OCI-M1 (cell line): Measurements from ENCODE around the gene FRMPD2.

Source experiments
- DNase-seq: peaks from one replicate; lab custom pipeline; 2025; lab: John Stamatoyannopoulos, UW

FRMPD2 gene

DNA sequence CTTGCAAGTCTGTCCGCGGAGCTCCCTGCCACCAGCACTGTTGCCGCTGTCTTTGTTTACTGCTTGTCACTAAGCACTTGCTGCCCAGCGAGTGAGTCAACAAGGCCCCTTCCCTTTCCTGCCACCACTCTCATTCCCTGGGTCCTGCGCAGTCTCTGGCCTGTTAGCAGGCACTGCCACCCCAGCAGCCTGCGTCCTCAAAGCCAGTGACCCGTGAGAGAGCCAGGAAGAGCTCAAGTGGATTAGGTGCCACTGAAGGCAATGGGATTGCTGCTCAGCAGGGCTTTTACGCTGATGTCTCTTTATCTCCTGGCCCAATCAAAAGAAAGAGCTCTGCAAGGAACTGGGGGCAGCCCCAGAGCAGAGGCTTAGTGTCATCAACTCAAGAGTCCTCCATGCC, at the start of gene FRMPD2:
TSS of gene FRMPD2 (minus strand) at position 61 of the 400 bp plus-strand sequence. CDS start 129 bp downstream, outside the sequence.
- no peak for DNase-seq

GRCh38 chr10:48322017-48322416, 47.5 kb upstream of the FRMPD2 start:
- DNase-seq, result no peak

DNA sequence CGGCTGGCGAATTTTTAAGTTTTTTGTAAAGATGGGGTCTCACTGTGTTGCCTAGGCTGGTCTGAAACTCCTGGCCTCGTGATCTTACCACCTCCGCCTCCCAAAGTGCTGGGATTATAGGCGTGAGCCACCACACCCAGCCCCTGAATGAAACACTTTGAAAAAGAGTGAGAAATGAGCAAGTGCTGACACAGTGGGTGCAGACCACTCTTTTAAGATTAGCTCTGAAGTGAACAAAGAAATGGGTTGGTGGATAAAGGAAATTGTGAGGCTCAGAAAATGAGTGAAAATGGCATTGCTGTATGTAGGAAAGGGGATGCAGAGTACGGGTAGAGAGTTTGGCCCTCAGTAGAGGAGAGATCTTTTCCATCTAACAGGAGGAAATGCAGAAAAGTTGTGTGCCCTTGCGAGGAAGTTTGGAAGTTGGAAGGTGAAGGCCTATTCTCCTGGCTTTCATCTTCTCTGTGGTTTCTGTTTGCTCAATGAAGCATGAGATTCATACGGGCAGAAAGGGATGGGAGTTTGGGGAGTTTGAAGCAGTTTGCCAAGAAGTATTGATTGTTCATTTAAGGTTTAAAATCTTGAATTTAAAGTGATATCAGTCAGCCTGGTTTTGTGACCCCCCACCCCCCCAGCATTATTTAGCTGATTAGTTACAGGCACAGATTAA, 43.0 kb upstream of the FRMPD2 start:
- DNase-seq, result no peak

DNA sequence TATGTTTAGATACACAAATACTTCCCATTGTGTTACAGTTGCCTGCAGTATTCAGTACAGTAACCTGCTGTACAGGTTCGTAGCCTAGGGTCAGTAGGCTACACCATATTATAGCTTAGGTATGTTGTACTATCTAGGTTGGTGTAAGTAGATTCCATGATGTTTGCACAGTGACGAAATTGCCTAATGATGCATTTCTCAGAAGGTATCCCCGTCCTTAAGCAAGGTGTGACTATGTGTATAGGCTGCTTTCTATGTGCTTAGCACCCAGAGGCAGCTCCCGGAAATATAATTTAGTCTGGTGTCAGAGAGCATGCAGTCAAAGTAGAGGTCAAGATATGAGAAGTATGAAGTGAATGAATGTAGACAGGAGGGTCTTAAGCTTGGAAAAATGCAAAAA, 41.7 kb upstream of the FRMPD2 start:
- no peak for DNase-seq

GRCh38 chr10:48314107-48314506, 39.6 kb upstream of the FRMPD2 start:
- DNase-seq, result no peak

GRCh38 chr10:48309711-48310226, 35.3 kb upstream of the FRMPD2 start:
- peak; percentile 45 for DNase-seq

DNA sequence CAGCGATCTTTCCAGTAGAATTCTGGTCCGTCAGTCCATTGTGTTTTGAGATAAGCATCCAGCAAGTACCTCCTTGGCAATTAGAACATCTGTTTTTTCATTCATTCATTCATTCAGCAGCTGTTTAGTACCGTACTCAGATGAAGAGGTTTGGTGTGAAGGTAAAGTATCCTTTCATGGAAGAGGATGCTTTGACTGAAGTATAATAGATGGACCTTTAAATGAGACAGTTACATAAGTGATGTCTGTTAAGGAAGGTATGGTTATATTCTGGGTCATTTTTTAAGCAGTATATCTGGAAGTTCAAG, 33.2 kb upstream of the FRMPD2 start:
- peak; percentile 50 for DNase-seq

GRCh38 chr10:48306870-48307710, 32.6 kb upstream of the FRMPD2 start:
- DNase-seq, result peak; percentile 68

DNA sequence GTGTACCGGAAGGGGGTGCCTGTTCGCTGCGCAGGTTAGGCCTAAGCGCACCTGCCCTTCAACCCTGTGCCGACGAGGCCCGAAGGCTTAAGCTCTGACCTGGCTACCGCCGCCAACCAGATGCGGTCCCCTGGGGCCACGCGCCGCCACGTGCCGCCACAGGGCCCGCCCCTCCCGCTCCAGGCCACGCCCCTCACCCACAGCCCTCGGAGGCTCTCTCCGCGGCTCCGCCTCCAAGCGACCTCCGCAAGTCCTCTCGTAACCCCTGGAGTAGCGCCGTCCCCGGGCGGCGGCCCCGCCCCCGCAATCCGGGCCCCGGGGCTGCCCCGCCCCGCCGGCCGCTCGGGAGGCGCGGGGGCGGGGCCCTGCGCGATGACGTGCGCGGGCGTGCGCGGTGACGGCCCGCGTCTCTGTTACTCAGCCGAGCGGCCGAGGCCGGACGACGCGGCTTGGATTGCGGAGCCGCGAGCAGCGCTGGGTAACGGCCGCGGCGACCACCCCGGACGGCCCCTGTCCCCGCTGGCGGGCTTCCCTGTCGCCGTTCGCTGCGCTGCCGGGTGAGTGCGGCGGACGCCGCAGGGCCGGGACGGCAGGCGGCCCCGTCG, 31.9 kb upstream of the FRMPD2 start, which contains the start of gene MAPK8:
TSS of gene MAPK8 (plus strand) at position 413 of the 605 bp plus-strand sequence. CDS start 94,984 bp downstream, outside the sequence.
- DNase-seq, result peak; percentile 96

DNA sequence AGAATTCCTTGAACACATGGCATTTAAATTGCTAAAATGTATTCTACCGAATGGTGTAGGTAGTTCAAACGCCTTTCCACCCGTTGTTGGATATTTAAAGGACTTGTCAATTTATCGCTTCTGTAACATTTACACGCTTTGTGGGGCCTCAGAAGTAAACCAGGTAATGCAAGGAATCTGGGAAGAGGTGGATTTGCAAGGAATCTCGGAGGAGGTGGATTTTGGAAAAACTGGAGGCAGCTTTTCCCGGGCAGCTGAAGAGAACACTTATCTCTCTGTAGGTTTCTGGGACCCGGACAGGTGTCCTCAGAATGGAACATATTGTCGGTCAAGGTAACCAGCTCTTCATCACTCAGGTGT, 31.4 kb upstream of the FRMPD2 start:
- DNase-seq, result no peak

DNA sequence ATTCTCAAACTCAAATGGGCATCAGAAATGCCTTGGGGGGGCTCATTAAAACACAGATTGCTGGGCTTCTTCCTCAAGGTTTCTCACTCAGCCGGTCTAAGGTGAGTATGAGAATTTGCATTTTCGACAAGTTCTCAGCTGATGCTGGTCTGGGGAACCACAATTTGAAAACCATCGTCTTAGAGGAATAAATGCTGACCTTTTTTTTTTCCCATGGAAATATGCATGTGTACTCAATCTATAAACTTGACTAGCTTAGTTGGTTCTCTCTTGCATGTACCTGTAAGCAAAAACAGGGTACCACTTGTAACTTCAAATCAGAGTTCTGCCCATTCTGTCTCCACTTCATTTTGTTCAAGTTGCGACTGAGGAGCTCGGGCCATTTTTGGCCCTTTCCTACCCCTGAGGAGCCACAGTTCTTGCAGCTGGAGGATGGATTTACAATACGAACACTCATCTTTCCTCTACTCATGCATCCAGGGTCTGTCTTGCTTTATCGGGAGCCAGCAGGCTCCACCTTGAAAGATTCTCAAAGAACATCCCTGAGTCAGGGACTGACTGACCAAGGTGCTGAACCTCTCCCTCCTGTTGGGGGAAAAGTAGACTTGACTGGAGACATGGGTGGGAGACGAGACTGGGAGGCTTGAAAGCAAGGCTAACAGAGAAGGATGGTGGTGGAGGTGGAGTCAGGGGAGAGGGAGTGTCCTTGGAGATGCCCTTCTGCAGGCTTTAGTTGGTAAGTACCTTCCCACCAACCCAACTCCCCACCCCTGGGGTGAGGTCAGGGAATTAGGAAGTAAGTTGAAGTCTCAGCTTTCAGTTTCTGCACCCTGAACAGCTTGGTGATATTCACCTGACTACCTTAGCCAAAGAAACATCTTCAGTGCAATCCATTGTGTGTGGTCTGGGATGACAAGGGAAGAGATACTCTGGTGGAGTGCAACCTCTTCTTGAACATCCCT, 28.3 kb upstream of the FRMPD2 start:
- DNase-seq, result no peak

- no peak for DNase-seq
Measured at GRCh38 chr10:48300556-48300955, 26.1 kb upstream of the FRMPD2 start.

- DNase-seq, result no peak
Measured at GRCh38 chr10:48299692-48300091, 25.2 kb upstream of the FRMPD2 start.

DNA sequence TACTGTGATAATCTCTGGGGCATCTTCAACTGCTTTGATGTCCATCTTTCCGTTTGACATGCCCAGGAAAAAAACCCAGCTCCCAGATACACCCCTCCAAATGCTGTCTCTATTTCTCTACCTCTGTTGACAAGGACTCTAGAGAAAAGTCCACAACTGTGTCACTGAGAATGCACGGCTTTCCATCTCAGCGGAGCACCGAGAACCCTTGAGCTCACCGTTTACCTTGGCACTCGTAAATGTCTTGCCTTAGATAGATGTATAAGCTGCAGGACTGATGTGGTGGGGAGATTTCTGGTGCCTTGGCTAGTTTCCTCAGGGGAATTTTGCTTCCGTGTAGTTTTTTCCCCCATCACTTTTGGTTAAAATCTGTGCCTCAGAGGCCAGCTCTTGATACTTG, 24.6 kb upstream of the FRMPD2 start:
- DNase-seq, result no peak

DNA sequence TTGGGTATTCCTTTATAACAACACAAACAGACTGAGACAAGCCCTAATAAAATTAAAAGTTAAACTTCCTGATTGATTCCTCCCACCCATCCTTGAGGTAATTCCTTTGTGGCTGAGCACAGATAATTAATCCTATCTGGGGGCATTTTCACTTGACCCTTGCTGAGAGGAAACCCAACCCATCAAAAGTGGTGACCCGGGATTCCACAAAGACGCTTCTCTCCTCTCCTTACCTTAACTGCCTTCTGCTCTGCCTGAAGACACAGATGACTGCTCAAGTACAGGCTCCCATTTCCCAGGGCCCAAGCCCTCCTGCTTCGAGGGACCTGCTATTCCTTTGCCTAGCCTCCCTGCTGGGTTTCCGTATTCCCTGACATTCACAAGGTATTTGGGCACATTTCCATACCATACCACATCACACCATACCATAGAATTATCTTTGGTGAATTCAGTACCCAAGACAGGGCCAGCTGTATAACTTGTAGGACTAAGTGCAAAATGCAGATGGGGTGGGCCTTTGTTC, 22.1 kb upstream of the FRMPD2 start:
- DNase-seq, result no peak

DNA sequence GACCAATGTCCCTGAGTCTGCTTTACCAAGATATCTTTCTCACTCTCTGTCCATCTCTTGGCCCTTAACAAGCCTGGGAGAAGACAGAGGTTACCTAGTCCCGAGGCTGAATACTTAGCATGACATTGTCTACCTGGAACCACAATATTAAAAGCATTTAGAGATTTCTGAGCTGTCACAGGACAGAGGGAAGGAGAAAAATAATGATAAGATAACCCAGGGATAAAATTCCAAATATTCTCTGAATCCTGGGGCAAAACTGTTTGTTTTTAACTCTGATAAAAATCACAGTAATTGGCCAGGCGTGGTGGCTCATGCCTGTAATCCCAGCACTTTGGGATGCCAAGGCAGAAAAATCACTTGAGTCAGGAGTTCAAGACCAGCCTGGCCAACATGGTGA, 19.9 kb upstream of the FRMPD2 start:
- no peak for DNase-seq

DNA sequence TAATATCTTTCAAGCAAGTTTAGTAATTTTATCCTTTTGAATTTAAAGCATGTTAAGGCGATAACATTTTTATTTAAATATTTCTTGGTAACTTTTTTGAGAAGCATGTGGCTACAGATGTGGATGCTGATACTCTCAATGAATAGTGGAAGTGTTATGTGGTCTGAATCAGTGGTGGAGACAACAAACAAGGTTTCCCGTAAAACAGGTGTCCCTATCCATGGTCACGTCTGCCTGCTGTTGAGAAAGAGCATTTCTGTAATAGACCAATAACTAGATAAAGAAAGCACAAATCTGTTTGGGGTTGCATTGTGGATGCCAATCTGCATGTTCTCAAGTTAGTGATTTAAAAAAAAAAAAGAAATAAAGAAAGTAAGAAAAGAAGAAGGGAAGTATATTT, 18.1 kb upstream of the FRMPD2 start:
- DNase-seq, result no peak

DNA sequence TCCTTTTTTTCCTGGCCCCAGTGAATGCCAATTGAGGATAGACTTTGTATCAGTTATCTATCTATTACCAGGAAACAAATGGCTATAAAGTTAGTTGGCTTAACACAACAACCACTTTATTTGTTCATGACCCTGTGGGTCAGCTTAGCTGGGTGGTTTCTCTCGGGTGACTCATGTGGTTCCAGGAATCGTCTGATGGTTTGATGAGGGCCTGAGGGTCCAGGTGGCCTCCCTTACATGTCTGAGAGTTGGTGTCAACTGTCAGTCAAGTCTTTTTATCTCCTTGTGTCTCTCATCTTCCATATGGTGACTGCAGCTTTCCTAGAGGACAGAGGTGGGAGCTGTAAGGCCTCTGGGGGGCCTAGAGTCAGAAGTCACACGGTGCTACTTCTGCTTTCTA, 16.7 kb upstream of the FRMPD2 start:
- peak; percentile 36 for DNase-seq

DNA sequence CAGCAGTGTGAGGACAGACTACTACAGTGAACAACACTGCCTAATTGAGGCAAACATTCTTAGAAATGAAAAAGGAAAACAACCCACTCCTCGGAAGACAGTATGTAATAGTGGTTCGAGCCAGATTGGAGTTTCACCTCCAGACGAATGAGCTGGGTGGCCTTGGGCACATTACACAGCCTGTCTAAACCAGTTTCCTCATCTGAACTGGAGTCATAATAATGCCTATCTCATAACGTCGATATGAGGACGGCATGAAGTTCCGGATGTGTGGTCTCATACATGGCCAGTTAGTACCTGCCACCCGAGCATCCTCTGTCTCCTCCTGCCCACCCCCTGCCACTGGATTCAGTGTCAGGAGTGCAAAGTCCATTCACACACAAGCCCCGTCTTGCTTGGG, 15.8 kb upstream of the FRMPD2 start:
- no peak for DNase-seq

DNA sequence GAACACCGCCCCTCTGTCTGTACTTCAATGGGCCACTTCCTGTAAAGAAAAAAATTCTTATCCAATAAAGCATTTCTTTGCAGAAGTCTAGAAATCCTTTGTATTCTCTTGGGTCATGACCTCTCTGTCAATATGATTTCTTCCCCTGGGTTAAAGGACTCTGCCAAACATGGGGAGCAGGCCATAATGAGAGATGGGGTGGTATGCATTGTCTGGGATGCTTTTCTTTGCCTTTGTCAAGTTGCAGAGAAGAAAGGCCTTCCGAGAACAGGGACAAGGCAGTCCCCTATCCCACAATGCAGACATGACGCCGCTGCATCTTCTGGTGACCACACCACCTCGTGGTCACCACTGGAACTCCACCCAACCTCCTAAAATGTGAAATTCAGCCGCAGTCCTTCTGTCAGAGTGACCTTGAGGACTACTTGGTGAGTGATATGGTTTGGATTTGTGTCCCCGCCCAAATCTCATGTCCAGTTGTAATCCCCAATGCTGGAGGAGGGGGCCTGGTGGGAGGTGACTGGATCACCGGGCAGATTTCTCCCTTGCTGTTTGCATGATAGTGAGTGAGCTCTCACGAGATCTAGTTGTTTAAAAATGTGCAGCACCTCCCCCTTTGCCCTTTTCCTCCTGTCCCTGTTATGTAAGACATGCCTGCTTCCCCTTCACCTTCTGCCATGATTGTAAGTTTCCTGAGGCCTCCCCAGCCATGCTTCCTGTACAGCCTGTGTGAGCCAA, 15.2 kb upstream of the FRMPD2 start:
- DNase-seq, result peak; percentile 86

DNA sequence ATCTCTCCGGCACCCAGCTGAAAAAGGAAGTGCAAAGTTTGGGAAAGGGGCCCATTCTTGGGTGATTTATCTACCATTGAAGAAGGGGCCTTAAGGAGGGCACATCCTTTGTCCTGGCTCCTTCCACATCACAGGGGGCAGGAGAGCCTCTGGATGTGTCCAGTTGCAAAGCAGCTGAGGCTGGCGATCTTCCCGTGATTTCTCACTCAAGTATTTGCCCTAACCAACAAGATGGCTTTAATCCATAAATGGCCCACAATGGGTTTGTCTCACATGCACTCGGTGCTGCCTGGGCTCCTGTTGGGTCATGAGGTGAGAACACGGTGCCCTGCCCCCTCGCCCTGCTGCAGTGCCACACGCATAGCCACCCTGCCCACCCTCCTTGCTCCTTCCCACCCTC, 14.2 kb upstream of the FRMPD2 start:
- no peak for DNase-seq
